WTC11 (cell line): Measurements from ENCODE around the gene RSKR. TPM values are rescaled to one million over a fixed set of nuclear protein-coding genes. Genes with fewer than 3 reads are reported as not detected.

Experiments
- ATAC-seq: fragments of 200-7000 bp; cut with Tn5 transposase; 2 replicates; pipeline ENCODE4 v1.10.0; 2021; ENCODE audit warnings: mild to moderate bottlenecking, moderate library complexity
- CTCF ChIA-PET: fragments of 300-600 bp; sonication (Branson Sonifier 250); formaldehyde crosslinking; loops from one replicate; lab custom pipeline; 2021; ENCODE audit warnings: antibody characterized with exemption; lab: Charles Lee
- POLR2A ChIA-PET: fragments of 350-600 bp; sonication (Branson Sonifier 250); formaldehyde crosslinking; loops from one replicate; lab custom pipeline; 2021; ENCODE audit warnings: antibody characterized with exemption; lab: Charles Lee
- DNase-seq: peaks from one replicate; pipeline ENCODE4 v3.0.0; 2021; ENCODE audit warnings: low spot score
- H3K27ac Mint-ChIP-seq: 2 replicates; pipeline ENCODE4 v1.8.0; 2021; ENCODE audit warnings: mixed read lengths
- H3K27me3 Mint-ChIP-seq: 2 replicates; pipeline ENCODE4 v1.8.0; 2021; ENCODE audit warnings: low read depth, mild to moderate bottlenecking, moderate library complexity, mixed read lengths
- H3K36me3 Mint-ChIP-seq: 2 replicates; pipeline ENCODE4 v1.8.0; 2021; ENCODE audit warnings: mixed read lengths
- H3K4me1 Mint-ChIP-seq: 2 replicates; pipeline ENCODE4 v1.8.0; 2022; ENCODE audit warnings: mixed read lengths
- H3K4me3 Mint-ChIP-seq: 2 replicates; pipeline ENCODE4 v1.8.0; 2021; ENCODE audit warnings: mild to moderate bottlenecking, moderate library complexity, mixed read lengths
- H3K9me3 Mint-ChIP-seq: 2 replicates; pipeline ENCODE4 v1.8.0; 2021; ENCODE audit warnings: mixed read lengths
- ARID4B ChIP-seq: sonication (generic); formaldehyde crosslinking; IDR thresholded peaks from 2 replicates; pipeline ENCODE4 v1.8.0; 2023; ENCODE audit warnings: missing genetic modification reagents, mild to moderate bottlenecking, borderline replicate concordance
- ATF6 ChIP-seq: sonication (generic); formaldehyde crosslinking; IDR thresholded peaks from 2 replicates; pipeline ENCODE4 v1.8.1; 2023; ENCODE audit warnings: mild to moderate bottlenecking, missing genetic modification reagents
- CBFB ChIP-seq: sonication (generic); formaldehyde crosslinking; IDR thresholded peaks from 2 replicates; pipeline ENCODE4 v1.8.1; 2022; ENCODE audit warnings: mild to moderate bottlenecking, low read depth, missing genetic modification reagents
- ESRRA ChIP-seq: sonication (generic); formaldehyde crosslinking; IDR thresholded peaks from 2 replicates; pipeline ENCODE4 v1.8.1; 2022; ENCODE audit warnings: mild to moderate bottlenecking, missing genetic modification reagents, borderline replicate concordance
- NR3C1 ChIP-seq: sonication (generic); formaldehyde crosslinking; conservative IDR thresholded peaks from 2 replicates; pipeline ENCODE4 v1.8.1; 2023; ENCODE audit warnings: low read depth, mild to moderate bottlenecking, missing genetic modification reagents
- PRDM15 ChIP-seq: sonication (generic); formaldehyde crosslinking; IDR thresholded peaks from 2 replicates; pipeline ENCODE4 v1.8.0; 2022; ENCODE audit warnings: missing genetic modification reagents
- SP1 ChIP-seq: sonication (generic); formaldehyde crosslinking; conservative IDR thresholded peaks from 2 replicates; pipeline ENCODE4 v1.8.1; 2022; ENCODE audit warnings: missing genetic modification reagents
- ZMAT4 ChIP-seq: fragments of 250-450 bp; sonication (Bioruptor Pico); IDR thresholded peaks from 2 replicates; pipeline ENCODE4 v1.9.0; 2021; ENCODE audit warnings: mild to moderate bottlenecking
- ZNF219 ChIP-seq: sonication (generic); formaldehyde crosslinking; IDR thresholded peaks from 2 replicates; pipeline ENCODE4 v1.8.0; 2023; ENCODE audit warnings: missing genetic modification reagents, mild to moderate bottlenecking, borderline replicate concordance
- ZNF416 ChIP-seq: fragments of 250-450 bp; sonication (Bioruptor Pico); IDR thresholded peaks from 2 replicates; pipeline ENCODE4 v1.9.0; 2021; ENCODE audit warnings: mild to moderate bottlenecking, inconsistent platforms
- ZNF671 ChIP-seq: fragments of 250-450 bp; sonication (Bioruptor Pico); IDR thresholded peaks from 2 replicates; pipeline ENCODE4 v1.8.0; 2021; ENCODE audit warnings: mild to moderate bottlenecking
- total RNA-seq: library from RNA; stranded (reverse); gene quantifications from 3 replicates; pipeline ENCODE4 v1.2.3, GENCODE V29; 2021

The RSKR gene
- total RNA-seq, 1 experiment from 2014 or later = 28.0 TPM

GRCh38 chr17:28563475-28563874, 50.5 kb downstream of the RSKR start:
- POLR2A ChIA-PET = no interaction called here

More at GRCh38 chr17:28563475-28563874, 50.5 kb downstream of the RSKR start:
- Mint-ChIP-seq H3K9me3 (no peaks in the 10 kb centered on the region), H3K36me3 (peaks cover 33% of the 10 kb centered on the region), H3K4me3 (no peak overlapping the region), H3K27ac (no peak overlapping the region), H3K27me3 (no peaks in the 10 kb centered on the region), H3K4me1 (no peaks in the 10 kb centered on the region)
- no peak for ATAC-seq
- CTCF ChIA-PET = interaction anchor here (1.0 kb wide), 1 partner anchor 84 kb away, joined by 3 read pairs; no protein-coding TSS in a partner anchor
- no peak for DNase-seq
- no peak for TF ChIP-seq ZNF219
- TF ChIP-seq CBFB = no peak
- no peak for TF ChIP-seq ARID4B (CRISPR knock-in tag)
- no peak for TF ChIP-seq ESRRA (CRISPR knock-in tag)
- no peak for TF ChIP-seq ZNF416 (CRISPR knock-in tag)
- no peak for TF ChIP-seq ATF6 (CRISPR knock-in tag)
- TF ChIP-seq ZMAT4 = no peak
- TF ChIP-seq PRDM15 (CRISPR knock-in tag) = no peak
- TF ChIP-seq SP1 (CRISPR knock-in tag) = no peak
- no peak for TF ChIP-seq ZNF671 (CRISPR knock-in tag)
- TF ChIP-seq NR3C1 (CRISPR knock-in tag) = no peak
- TF ChIP-seq, all 79 proteins: peak for 0

Other genes starting within 250 kb of the RSKR start
- gene SEBOX, start 249.0 kb downstream of the RSKR start, total RNA-seq = not detected in 3 replicates
- gene VTN, start 243.9 kb downstream of the RSKR start, total RNA-seq = 0.82 to 1.6 TPM (median 1.3 TPM) in 3 replicates
- 3.8 to 4.7 TPM (median 4.7 TPM) in 3 replicates for gene SARM1, start 242.5 kb downstream of the RSKR start, total RNA-seq
- gene SLC46A1, start 208.0 kb downstream of the RSKR start, total RNA-seq = 5.7 to 6.7 TPM (median 6.6 TPM) in 3 replicates
- gene SLC13A2, start 140.5 kb downstream of the RSKR start, total RNA-seq = not detected in 3 replicates
- not detected in 3 replicates for gene FOXN1, start 107.8 kb downstream of the RSKR start, total RNA-seq
- 53.3 to 59.6 TPM (median 54.6 TPM) in 3 replicates for gene UNC119, start 61.6 kb downstream of the RSKR start, total RNA-seq
- 50.6 to 55.0 TPM (median 54.6 TPM) in 3 replicates for gene PIGS, start 42.7 kb downstream of the RSKR start, total RNA-seq
- gene ALDOC, start 37.3 kb downstream of the RSKR start, total RNA-seq = 73.5 to 95.7 TPM (median 94.2 TPM) in 3 replicates
- 120 to 146 TPM (median 125 TPM) in 3 replicates for gene SPAG5, start 15.2 kb downstream of the RSKR start, total RNA-seq
- gene BLTP2, start 31.0 kb upstream of the RSKR start, total RNA-seq = 111 to 139 TPM (median 116 TPM) in 3 replicates
- gene SDF2, start 47.7 kb upstream of the RSKR start, total RNA-seq = 44.4 to 49.4 TPM (median 45.9 TPM) in 3 replicates
- 49.1 to 61.3 TPM (median 54.5 TPM) in 3 replicates for gene SUPT6H, start 48.0 kb upstream of the RSKR start, total RNA-seq
- gene PROCA1, start 97.7 kb upstream of the RSKR start, total RNA-seq = 28.4 to 33.9 TPM (median 31.7 TPM) in 3 replicates
- 153 to 181 TPM (median 162 TPM) in 3 replicates for gene RAB34, start 103.7 kb upstream of the RSKR start, total RNA-seq
- gene RPL23A, start 105.8 kb upstream of the RSKR start, total RNA-seq = 1,832 to 2,055 TPM (median 2,048 TPM) in 3 replicates
- 36.0 to 41.2 TPM (median 36.5 TPM) in 3 replicates for gene TLCD1, start 112.0 kb upstream of the RSKR start, total RNA-seq
- 17.9 to 25.0 TPM (median 18.6 TPM) in 3 replicates for gene NEK8, start 114.6 kb upstream of the RSKR start, total RNA-seq
- 192 to 268 TPM (median 192 TPM) in 3 replicates for gene TRAF4, start 129.8 kb upstream of the RSKR start, total RNA-seq
- gene FAM222B, start 228.6 kb upstream of the RSKR start, total RNA-seq = 86.6 to 94.6 TPM (median 91.5 TPM) in 3 replicates
- 70.1 to 77.0 TPM (median 72.0 TPM) in 3 replicates for gene ERAL1, start 240.8 kb upstream of the RSKR start, total RNA-seq